C4-2B (cell line): Measurements from ENCODE around the gene KHDRBS2.
"Not testable (repeated sequence)": the region's sequence is repeated elsewhere in the genome, so short reads cannot be mapped to it uniquely, and the experiment has no call there.

Source experiments
- H3K27ac ChIP-seq: fragments of 450-650 bp; 2 replicates; pipeline ENCODE4 v1.5.1; 2017
- ZFX ChIP-seq: fragments of 450-650 bp; IDR thresholded peaks from 2 replicates; pipeline ENCODE4 v1.6.1; 2017
- TF ChIP-seq, protein P1 (sequence below): fragments of 450-650 bp; conservative IDR thresholded peaks from 2 replicates; pipeline ENCODE4 v1.5.1; 2017; ENCODE audit warnings: mild to moderate bottlenecking

Gene KHDRBS2

DNA sequence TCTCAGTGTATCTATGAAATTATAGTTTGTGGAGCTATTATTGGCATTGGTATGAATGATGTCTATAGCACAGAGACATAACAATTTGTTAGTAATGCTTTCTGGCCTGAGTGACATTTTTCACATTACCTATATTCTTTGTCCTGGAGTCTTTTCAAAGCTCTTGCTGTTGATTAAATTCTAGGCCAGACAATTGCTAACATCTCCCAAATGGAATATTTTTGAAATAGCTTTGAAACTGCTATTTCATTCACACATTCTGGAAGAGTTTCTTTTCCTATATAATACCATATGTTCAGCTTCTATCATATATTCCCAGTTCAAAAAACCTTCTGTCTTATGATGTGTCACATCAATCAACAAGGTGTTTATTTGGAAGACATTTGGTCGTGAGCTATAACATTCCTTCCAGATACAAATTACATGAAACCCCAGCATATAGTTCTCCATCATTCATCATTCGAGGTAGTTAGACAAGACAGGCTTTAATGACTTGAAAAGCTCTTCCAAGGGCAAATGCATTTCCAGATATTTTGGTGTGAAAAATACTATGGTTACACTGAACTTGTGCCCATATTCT is 452.8 kb downstream of the KHDRBS2 start:
- H3K27ac ChIP-seq: no peak overlapping the region
- TF ChIP-seq, protein P1, sequence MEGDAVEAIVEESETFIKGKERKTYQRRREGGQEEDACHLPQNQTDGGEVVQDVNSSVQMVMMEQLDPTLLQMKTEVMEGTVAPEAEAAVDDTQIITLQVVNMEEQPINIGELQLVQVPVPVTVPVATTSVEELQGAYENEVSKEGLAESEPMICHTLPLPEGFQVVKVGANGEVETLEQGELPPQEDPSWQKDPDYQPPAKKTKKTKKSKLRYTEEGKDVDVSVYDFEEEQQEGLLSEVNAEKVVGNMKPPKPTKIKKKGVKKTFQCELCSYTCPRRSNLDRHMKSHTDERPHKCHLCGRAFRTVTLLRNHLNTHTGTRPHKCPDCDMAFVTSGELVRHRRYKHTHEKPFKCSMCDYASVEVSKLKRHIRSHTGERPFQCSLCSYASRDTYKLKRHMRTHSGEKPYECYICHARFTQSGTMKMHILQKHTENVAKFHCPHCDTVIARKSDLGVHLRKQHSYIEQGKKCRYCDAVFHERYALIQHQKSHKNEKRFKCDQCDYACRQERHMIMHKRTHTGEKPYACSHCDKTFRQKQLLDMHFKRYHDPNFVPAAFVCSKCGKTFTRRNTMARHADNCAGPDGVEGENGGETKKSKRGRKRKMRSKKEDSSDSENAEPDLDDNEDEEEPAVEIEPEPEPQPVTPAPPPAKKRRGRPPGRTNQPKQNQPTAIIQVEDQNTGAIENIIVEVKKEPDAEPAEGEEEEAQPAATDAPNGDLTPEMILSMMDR: no peak
- TF ChIP-seq ZFX: no peak

DNA sequence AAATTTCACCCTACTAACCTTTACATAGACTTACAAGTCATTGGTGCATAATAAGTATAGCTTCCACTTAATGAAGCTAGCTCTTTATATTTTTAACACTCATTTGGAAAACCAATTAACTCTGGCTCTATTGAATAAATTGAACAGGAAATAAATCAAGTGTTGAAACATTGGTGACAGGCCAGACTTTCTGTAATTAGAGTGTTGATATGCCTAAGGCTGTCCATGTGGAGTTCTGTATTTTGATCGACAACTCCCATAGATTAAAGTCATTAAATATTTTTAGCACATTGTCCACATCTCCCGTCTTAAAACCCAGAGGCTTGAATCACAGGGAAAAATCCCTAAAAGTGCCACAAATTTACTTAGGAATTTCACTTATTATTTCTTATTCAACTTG is 468.3 kb downstream of the KHDRBS2 start:
- no peak for TF ChIP-seq ZFX
- TF ChIP-seq, protein P1: no peak
- H3K27ac ChIP-seq: no peak overlapping the region

DNA sequence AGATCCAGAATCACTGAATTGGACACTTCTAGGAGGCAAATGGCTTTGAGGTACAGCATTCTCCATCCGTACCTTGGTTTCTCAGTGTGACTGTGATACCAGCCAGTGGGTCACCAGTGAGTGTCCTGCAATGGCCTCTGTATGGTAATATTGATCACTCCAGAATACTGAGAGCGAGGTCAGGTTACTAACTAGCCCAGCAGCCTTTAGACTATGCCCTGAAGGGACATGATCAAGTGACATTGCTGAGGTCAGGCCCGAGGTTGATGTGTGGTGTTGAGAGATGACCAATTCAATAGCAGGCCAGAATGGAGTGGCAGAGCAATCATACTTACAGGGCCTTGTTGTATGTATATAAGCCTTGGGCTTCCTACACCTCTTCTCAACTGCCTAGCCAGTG is 476.0 kb downstream of the KHDRBS2 start:
- TF ChIP-seq ZFX: no peak
- TF ChIP-seq, protein P1: no peak
- no peak overlapping the region for H3K27ac ChIP-seq

DNA sequence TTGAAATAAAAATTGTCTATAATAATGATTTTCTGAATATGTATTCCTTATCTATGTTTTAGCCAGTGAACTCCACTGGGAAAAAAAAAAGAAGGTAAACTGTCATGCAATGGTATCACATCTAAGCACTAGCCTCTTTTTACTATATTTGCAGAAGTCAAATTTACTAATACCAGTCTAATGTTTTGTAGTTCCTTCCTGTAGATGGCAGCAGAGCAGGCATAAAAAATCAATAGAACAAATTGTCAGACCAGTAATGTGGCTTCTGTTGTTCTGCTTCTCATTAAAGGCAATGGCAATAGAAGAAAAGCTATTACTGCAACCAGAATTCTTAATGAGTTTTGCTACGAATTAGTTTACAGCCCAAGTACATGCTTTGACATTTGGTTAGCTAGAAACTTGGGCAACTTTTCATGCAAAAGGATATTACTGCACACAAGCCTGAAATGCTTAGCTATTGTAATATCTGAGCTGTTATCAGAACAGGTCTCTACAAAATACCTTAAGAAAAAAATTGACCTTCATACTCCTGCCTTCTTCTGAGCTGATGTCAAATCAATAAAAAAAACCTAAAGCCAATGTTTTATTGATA is 476.9 kb downstream of the KHDRBS2 start:
- no peak for TF ChIP-seq ZFX
- TF ChIP-seq, protein P1: peak; percentile 72
- no peak overlapping the region for H3K27ac ChIP-seq

DNA sequence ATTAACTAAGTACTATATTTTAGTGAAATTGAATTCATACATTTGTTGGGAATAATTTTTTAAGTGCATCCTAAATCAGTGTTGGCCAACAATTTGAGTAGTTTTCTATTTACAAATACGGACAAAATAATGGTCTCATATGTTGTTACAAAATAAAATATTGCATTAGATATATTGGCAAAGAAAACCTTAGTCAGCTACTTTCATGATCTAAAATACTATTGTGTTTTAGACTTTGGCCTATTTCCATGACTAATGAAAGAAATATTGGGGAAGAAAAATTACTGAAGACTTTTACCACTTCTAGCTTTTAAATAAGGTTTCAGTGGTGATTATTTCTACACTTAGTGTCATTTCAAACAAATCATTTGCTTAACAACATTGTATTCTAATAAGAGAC is 498.0 kb downstream of the KHDRBS2 start:
- H3K27ac ChIP-seq: no peak overlapping the region
- TF ChIP-seq, protein P1: no peak
- TF ChIP-seq ZFX: no peak

DNA sequence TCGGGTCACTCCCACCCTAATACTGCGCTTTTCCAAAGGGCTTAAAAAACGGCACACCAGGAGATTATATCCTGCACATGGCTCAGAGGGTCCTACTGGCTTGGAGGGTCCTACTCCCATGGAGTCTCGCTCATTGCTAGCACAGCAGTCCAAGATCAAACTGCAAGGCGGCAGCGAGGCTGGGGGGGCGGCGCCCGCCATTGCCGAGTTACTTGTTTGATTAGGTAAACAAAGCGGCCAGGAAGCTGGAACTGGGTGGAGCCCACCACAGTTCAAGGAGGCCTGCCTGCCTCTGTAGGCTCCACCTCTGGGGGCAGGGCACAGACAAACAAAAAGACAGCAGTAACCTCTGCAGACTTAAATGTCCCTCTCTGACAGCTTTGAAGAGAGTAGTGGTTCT is 516.6 kb downstream of the KHDRBS2 start:
- H3K27ac ChIP-seq: not testable (repeated sequence)

DNA sequence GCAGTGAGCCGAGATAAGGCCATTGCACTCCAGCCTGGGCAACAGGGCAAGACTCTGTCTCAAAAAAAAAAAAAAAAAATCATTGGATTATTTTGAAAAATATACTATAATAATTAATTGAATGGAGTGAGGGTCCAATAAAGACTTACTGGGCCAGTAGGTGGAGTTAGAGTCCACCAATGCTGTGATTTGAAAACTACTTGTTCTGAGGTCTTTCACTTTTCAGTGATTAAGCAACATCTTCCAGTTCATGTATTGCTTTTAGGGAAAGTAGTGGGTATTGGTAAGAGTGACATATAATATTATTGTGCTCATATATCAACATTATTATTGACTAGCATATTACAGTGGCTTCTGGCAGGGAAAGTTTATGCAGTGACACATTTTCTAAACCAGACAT is 530.3 kb downstream of the KHDRBS2 start:
- TF ChIP-seq, protein P1: peak; percentile 27
- TF ChIP-seq ZFX: no peak
- H3K27ac ChIP-seq: no peak overlapping the region

DNA sequence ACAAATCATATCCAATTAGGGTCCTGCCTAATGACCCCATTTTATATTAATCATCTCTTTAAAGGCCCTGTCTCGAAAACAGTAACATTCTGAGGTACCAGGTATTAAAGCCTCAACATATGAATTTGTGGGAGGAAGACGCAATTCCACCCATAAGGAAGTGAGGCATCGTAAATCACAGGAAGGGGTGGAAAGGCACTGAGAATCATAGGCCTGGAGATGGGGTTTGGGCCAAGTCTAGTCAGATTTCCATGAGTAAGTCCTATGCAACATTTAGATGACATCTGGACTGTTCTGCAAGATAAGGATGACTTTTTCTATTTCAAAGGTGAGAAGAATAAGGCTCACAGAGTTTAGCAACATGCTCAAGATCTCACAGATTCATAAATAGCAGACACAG is 534.0 kb downstream of the KHDRBS2 start:
- TF ChIP-seq, protein P1: no peak
- TF ChIP-seq ZFX: no peak

More for the DNA sequence above, 534.0 kb downstream of the KHDRBS2 start:
- no peak overlapping the region for H3K27ac ChIP-seq
